K562 (cell line): Measurements from ENCODE around the gene PAQR4.

ENCODE experiments used
- SIN3A ChIP-seq, 2 experiments: fragments of 150-350 bp in 1 of 2; IDR thresholded peaks; 2 replicates each; pipeline ENCODE4 v1.6.1; 2011 to 2016; ENCODE audit warnings: borderline replicate concordance in 2 of 2, low read depth in 2 of 2, low read length in 2 of 2, mild to moderate bottlenecking in 2 of 2, moderate library complexity in 2 of 2; ENCODE audit not compliant: control insufficient read depth in 1 of 2
- TF ChIP-seq, protein P1 (sequence below), 3 experiments: IDR thresholded peaks in 2 of 3; conservative IDR thresholded peaks in 1 of 3; 2 replicates each; pipeline ENCODE4 v1.5.1; 2011 to 2012; ENCODE audit warnings: low read length in 3 of 3, mild to moderate bottlenecking in 3 of 3, control low read depth in 2 of 3, improper control_type of control experiment in 1 of 3, inconsistent platforms in 1 of 3, low read depth in 1 of 3, mixed read lengths in 1 of 3, moderate library complexity in 1 of 3; ENCODE audit not compliant: insufficient read depth in 2 of 3

- TF ChIP-seq SIN3A (IDR thresholded peaks at IDR 0.05; ENCODE audit: borderline replicate concordance in 2 of 2, control insufficient read depth in 1 of 2, low read depth in 2 of 2, low read length in 2 of 2) = no peak
- TF ChIP-seq, protein P1, sequence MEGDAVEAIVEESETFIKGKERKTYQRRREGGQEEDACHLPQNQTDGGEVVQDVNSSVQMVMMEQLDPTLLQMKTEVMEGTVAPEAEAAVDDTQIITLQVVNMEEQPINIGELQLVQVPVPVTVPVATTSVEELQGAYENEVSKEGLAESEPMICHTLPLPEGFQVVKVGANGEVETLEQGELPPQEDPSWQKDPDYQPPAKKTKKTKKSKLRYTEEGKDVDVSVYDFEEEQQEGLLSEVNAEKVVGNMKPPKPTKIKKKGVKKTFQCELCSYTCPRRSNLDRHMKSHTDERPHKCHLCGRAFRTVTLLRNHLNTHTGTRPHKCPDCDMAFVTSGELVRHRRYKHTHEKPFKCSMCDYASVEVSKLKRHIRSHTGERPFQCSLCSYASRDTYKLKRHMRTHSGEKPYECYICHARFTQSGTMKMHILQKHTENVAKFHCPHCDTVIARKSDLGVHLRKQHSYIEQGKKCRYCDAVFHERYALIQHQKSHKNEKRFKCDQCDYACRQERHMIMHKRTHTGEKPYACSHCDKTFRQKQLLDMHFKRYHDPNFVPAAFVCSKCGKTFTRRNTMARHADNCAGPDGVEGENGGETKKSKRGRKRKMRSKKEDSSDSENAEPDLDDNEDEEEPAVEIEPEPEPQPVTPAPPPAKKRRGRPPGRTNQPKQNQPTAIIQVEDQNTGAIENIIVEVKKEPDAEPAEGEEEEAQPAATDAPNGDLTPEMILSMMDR (IDR thresholded peaks at IDR 0.05 in 2 of 3, conservative IDR thresholded peaks at IDR 0.05 in 1 of 3; ENCODE audit: insufficient read depth in 2 of 3, low read depth in 1 of 3, low read length in 3 of 3) = no peak
Measured at GRCh38 chr16:2933136-2933535, 36.0 kb upstream of the PAQR4 start.
